Thymus (tissue), 11 donors: Measurements from ENCODE around the gene FAR2. TPM values are rescaled to one million over a fixed set of nuclear protein-coding genes. Genes with fewer than 3 reads are reported as not detected.
"Not testable (repeated sequence)": the region's sequence is repeated elsewhere in the genome, so short reads cannot be mapped to it uniquely, and the experiment has no call there.

Source experiments
- DNase-seq, 9 donors: peaks; one replicate each; pipeline ENCODE4 v3.0.0-alpha.2; 2013; ENCODE audit warnings: low spot score in 9 of 9, low read depth in 6 of 9, missing footprints in 1 of 9
- H3K27ac ChIP-seq, 2 donors: one replicate each; pipeline ENCODE4 v1.5.1; 2013; ENCODE audit warnings: control low read depth in 1 of 2, low read depth in 1 of 2, low read length in 1 of 2, mild to moderate bottlenecking in 1 of 2, moderate library complexity in 1 of 2
- H3K27me3 ChIP-seq, 2 donors: one replicate each; pipeline ENCODE4 v1.5.1; 2013; ENCODE audit warnings: low read length in 1 of 2; ENCODE audit not compliant: control insufficient read depth in 2 of 2, insufficient read depth in 1 of 2
- H3K36me3 ChIP-seq, 2 donors: one replicate each; pipeline ENCODE4 v1.5.1; 2013; ENCODE audit warnings: low read length in 1 of 2, mild to moderate bottlenecking in 1 of 2, moderate library complexity in 1 of 2; ENCODE audit not compliant: control insufficient read depth in 2 of 2, insufficient read depth in 2 of 2
- H3K4me1 ChIP-seq, 2 donors: one replicate each; pipeline ENCODE4 v1.5.1; 2013; ENCODE audit warnings: low read length in 2 of 2; ENCODE audit not compliant: control insufficient read depth in 2 of 2, insufficient read depth in 2 of 2
- H3K4me3 ChIP-seq, 2 donors: one replicate each; pipeline ENCODE4 v1.5.1; 2013; ENCODE audit warnings: low read length in 2 of 2, control low read depth in 1 of 2, mild to moderate bottlenecking in 1 of 2
- H3K9me3 ChIP-seq, 2 donors: one replicate each; pipeline ENCODE4 v1.5.1; 2013; ENCODE audit warnings: low read length in 1 of 2, mild to moderate bottlenecking in 1 of 2; ENCODE audit not compliant: control insufficient read depth in 2 of 2, insufficient read depth in 1 of 2
- WGBS: extraction: QIAGEN DNeasy Blood & Tissue Kit; methylation state at CpG from one replicate; pipeline ENCODE4 v1.1.7; 2013; 5-methylcytosine and 5-hydroxymethylcytosine counted together
- polyA plus RNA-seq: library from polyadenylated mRNA; stranded (reverse); fragments of 200-250 nt; gene quantifications from one replicate; pipeline ENCODE4 v1.2.3, GENCODE V29; 2013
- total RNA-seq: library from RNA; stranded (reverse); fragments of 120-200 nt; gene quantifications from one replicate; pipeline ENCODE4 v1.2.4, GENCODE V29; 2013
- donor health status: healthy.

Gene FAR2
- total and polyA plus RNA-seq, 2 donors = 5.3 to 11.6 TPM

DNA sequence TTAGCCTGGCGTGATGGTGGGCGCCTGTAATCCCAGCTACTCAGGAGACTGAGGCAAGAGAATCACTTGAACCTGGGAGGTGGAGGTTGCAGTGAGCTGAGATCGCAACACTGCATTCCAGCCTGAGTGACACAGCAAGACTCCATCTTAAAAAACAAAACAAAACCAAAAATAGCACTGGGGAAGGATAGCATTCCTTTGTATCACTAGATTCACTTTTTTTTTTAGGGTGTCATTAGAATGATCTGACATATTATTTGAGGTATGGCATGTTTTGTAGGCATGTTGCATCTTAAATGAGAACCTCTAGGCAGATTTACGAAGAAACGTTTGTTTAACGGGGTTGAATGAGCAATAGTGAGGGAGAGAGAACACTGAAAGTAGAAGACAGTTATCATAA, 16.8 kb upstream of the FAR2 start:
- WGBS = 89% methylated on average over 6 of the region's 6 CpGs
- no peak for DNase-seq
- Histone ChIP-seq H3K27ac (no peak overlapping the region), H3K36me3 (no peaks in the 10 kb centered on the region), H3K27me3 (no peaks in the 10 kb centered on the region), H3K4me1 (no peaks in the 10 kb centered on the region), H3K4me3 (no peak overlapping the region), H3K9me3 (peaks cover 0 to 3% of the 10 kb centered on the region in 2 donors)

GRCh38 chr12:29133181-29133580, 15.9 kb upstream of the FAR2 start:
- no peaks in the 10 kb centered on the region for H3K4me1 ChIP-seq
- peaks cover 0 to 3% of the 10 kb centered on the region in 2 donors for H3K9me3 ChIP-seq
- H3K27ac ChIP-seq = no peak overlapping the region
- H3K27me3 ChIP-seq = no peaks in the 10 kb centered on the region
- no peak overlapping the region for H3K4me3 ChIP-seq
- no peak for DNase-seq
- 92% methylated on average over 2 of the region's 2 CpGs for WGBS
- no peaks in the 10 kb centered on the region for H3K36me3 ChIP-seq

- Histone ChIP-seq H3K36me3 (no peaks in the 10 kb centered on the region), H3K27me3 (no peaks in the 10 kb centered on the region), H3K27ac (no peak overlapping the region), H3K4me1 (no peaks in the 10 kb centered on the region), H3K4me3 (no peak overlapping the region), H3K9me3 (peaks cover 0 to 3% of the 10 kb centered on the region in 2 donors)
- WGBS = 83% methylated on average over 4 of the region's 4 CpGs
- DNase-seq = no peak
These were observed 15.4 kb upstream of the FAR2 start for GRCh38 chr12:29133680-29134079.

DNA sequence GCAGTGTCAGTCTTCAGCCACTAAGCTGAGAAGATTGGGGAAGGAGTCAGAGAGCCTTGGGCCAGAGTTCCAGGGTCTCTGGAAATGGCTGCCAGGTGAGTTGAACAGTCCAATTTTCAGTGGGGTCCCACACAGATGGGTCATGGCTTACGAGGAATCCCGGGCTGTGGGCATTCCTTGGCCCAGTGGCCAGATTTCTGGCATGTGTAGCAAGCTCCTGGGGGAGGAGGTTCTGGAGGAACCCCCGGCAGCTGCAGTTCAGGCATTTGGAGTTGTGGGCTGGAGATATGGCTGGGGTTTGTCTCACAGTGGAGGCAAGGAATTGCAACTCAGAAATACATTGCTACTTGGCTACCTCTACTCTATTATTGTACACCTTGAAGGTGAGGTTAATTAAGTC, 10.8 kb upstream of the FAR2 start:
- H3K9me3 ChIP-seq, H3K36me3 ChIP-seq, DNase-seq, H3K4me3 ChIP-seq, H3K27ac ChIP-seq, H3K27me3 ChIP-seq, H3K4me1 ChIP-seq: not testable (repeated sequence)
- 89% methylated on average over 3 of the region's 3 CpGs for WGBS

DNA sequence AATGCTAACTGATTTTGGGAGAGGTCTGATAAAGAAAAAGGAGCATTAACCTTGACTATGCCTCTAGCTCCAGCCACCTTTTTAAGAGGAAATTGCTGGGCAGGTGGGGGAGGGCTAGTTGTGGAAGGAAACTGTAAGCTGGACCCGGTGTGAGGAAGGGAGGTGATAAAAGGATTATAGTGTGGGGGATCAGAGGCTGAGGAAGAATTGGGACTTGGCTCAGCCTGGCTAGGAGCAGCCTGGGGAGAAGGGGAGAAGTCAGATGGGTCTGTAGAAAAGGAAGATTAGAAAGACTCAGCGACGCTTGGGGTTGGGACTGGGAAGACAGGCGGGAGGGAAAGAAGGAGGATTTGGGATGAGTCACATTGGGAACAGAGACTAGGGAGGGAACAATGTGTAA, 10.2 kb upstream of the FAR2 start:
- not testable (repeated sequence) for H3K4me3 ChIP-seq, DNase-seq, H3K27ac ChIP-seq, H3K4me1 ChIP-seq, H3K9me3 ChIP-seq, H3K36me3 ChIP-seq, H3K27me3 ChIP-seq
- 79% methylated on average over 4 of the region's 4 CpGs for WGBS

DNA sequence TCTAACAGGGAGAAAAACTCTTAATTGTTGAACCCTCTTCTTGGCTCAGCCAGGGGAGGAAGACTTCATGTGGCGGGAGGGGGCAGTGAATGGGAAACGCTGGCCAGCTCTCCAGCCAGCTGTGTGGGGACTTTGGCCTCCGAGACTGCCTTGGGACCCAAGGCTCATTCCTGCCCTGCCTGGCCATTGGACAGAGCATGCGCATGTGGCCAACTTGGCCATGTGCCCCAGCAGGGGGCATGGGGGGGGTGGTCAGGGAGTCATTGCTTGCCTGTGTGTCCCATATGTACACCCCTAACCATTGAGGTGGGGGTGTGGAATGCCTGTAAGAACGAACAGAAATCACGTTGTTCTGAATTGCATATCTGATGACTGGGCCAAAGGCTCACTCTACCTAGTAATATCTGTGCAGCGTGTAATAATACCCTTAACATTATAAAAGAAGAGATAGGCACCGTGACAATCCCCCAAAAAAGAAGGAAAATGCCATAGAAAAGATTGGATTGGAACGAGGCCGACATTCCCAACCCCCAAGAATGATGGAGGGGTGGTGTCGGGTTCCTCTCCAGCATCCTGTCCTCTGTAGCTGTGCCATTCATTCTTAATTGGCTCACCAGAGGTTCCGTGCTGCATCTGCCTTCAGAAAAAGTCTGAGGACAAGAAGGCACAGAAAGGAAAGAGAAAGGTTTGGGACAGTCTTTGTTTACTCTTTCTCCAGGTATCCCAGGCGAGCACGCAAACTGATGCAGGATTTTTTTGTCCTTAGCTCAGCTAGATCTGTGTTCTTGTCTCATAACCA, 3.5 kb upstream of the FAR2 start:
- H3K9me3 ChIP-seq = peaks cover 0 to 1% of the 10 kb centered on the region in 2 donors
- no peaks in the 10 kb centered on the region for H3K36me3 ChIP-seq
- peaks cover 0 to 13% of the 10 kb centered on the region in 2 donors for H3K4me1 ChIP-seq
- H3K4me3 ChIP-seq = no peak overlapping the region
- WGBS = 95% methylated on average over 14 of the region's 14 CpGs
- DNase-seq = no peak
- peaks cover 0 to 8% of the 10 kb centered on the region in 2 donors for H3K27me3 ChIP-seq
- H3K27ac ChIP-seq = no peak overlapping the region

DNA sequence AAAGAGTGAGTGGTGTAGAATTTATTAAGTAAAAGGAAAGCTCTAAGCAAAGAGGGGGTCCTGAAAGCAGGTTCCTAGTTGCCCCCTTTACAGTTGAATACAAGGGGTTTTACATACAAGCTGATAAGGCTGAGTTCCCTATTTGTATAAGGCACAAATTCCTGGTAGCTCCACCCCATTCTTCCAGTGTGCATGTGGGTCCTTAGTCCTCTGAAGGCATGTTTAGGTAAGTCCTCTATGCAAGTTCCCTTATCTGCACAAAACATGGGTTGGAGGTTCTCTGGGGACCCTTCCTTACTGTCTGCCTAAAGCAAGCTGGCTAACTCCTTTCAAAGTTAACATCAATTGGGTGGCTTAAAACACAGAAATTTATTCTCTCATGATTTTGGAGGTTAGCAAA, 2.9 kb upstream of the FAR2 start:
- Histone ChIP-seq H3K27me3 (peaks cover 0 to 8% of the 10 kb centered on the region in 2 donors), H3K36me3 (no peaks in the 10 kb centered on the region), H3K4me1 (peaks cover 0 to 14% of the 10 kb centered on the region in 2 donors), H3K4me3 (no peak overlapping the region), H3K27ac (no peak overlapping the region), H3K9me3 (peaks cover 0 to 1% of the 10 kb centered on the region in 2 donors)
- DNase-seq = no peak

GRCh38 chr12:29147731-29148595, 1.1 kb upstream of the FAR2 start:
- peak overlapping the region; percentile 53 to 72 for H3K4me3 ChIP-seq
- H3K36me3 ChIP-seq = no peaks in the 10 kb centered on the region
- H3K27ac ChIP-seq = peak overlapping the region in 1 of 2 donors; percentile 8
- DNase-seq = no peak
- H3K9me3 ChIP-seq = peaks cover 0 to 1% of the 10 kb centered on the region in 2 donors
- H3K27me3 ChIP-seq = peaks cover 0 to 8% of the 10 kb centered on the region in 2 donors
- H3K4me1 ChIP-seq = peaks cover 0 to 14% of the 10 kb centered on the region in 2 donors
- WGBS = 16% methylated on average over 14 of the region's 14 CpGs

- H3K36me3 ChIP-seq = no peaks in the 10 kb centered on the region
- peaks cover 0 to 8% of the 10 kb centered on the region in 2 donors for H3K27me3 ChIP-seq
- peak overlapping the region in 1 of 2 donors; percentile 39 for H3K27ac ChIP-seq
- peak overlapping the region; percentile 53 to 72 for H3K4me3 ChIP-seq
- peak in 3 of 9 donors; percentile 23 to 65 (median 26) for DNase-seq
- H3K4me1 ChIP-seq = peaks cover 0 to 19% of the 10 kb centered on the region in 2 donors
- WGBS = under 1% methylated on average over 10 of the region's 10 CpGs
- peaks cover 0 to 1% of the 10 kb centered on the region in 2 donors for H3K9me3 ChIP-seq
These were observed 525 bp upstream of the FAR2 start for GRCh38 chr12:29148596-29148910.
